ENCODE results near the gene ISOC2.

The ISOC2 gene

GRCh38 chr19:55490478-55491432 lies 29.3 kb upstream of the ISOC2 start:
- no peak for DNase-seq (ENCODE audit: low read depth in 2 of 2, low spot score in 1 of 2)

GRCh38 chr19:55489711-55490477 lies 28.5 kb upstream of the ISOC2 start:
- no peak for DNase-seq (ENCODE audit: low read depth in 2 of 2, low spot score in 1 of 2)

- DNase-seq (ENCODE audit: low read depth in 2 of 2, low spot score in 1 of 2) = no peak
Observed at GRCh38 chr19:55488986-55489710, 27.7 kb upstream of the ISOC2 start.

GRCh38 chr19:55487924-55488687 lies 26.7 kb upstream of the ISOC2 start, which contains the start of gene SSC5D:
Gene SSC5D, plus strand, starts transcription at chr19:55488436. Its CDS starts 154 bp downstream, at chr19:55488590.
- DNase-seq (ENCODE audit: low read depth in 2 of 2, low spot score in 1 of 2) = no peak

GRCh38 chr19:55486971-55487923 lies 25.8 kb upstream of the ISOC2 start:
- DNase-seq (ENCODE audit: low read depth in 2 of 2, low spot score in 1 of 2) = no peak

GRCh38 chr19:55486043-55486970 lies 24.9 kb upstream of the ISOC2 start:
- no peak for DNase-seq (ENCODE audit: low read depth in 2 of 2, low spot score in 1 of 2)

GRCh38 chr19:55485439-55486011 lies 24.1 kb upstream of the ISOC2 start:
- DNase-seq (ENCODE audit: low read depth in 2 of 2, low spot score in 1 of 2) = no peak

- DNase-seq (ENCODE audit: low read depth in 2 of 2, low spot score in 1 of 2) = no peak
Observed at GRCh38 chr19:55484593-55485438, 23.4 kb upstream of the ISOC2 start, which contains the start of gene NAT14. Gene NAT14, plus strand, starts transcription at chr19:55485188. Its CDS starts 521 bp downstream, at chr19:55485709.

- DNase-seq (ENCODE audit: low read depth in 2 of 2, low spot score in 1 of 2) = no peak
Observed at GRCh38 chr19:55483706-55484592, 22.5 kb upstream of the ISOC2 start.

GRCh38 chr19:55482967-55483705 lies 21.7 kb upstream of the ISOC2 start:
- no peak for DNase-seq (ENCODE audit: low read depth in 2 of 2, low spot score in 1 of 2)

- no peak for DNase-seq (ENCODE audit: low read depth in 2 of 2, low spot score in 1 of 2)
Observed at GRCh38 chr19:55482156-55482961, 20.9 kb upstream of the ISOC2 start.

- DNase-seq (ENCODE audit: low read depth in 2 of 2, low spot score in 1 of 2) = no peak
Observed at GRCh38 chr19:55481794-55482155, 20.3 kb upstream of the ISOC2 start.

GRCh38 chr19:55481148-55481793 lies 19.8 kb upstream of the ISOC2 start:
- DNase-seq (ENCODE audit: low read depth in 2 of 2, low spot score in 1 of 2) = no peak
